Choroid plexus epithelial cell (primary cell): ENCODE data around the gene DERL3.

ENCODE experiments used
- DNase-seq: peaks from one replicate; pipeline ENCODE4 v3.0.0-alpha.2; 2010; ENCODE audit warnings: low read depth
- H3K4me3 ChIP-seq: 2 replicates; pipeline ENCODE4 v1.5.1; 2011; ENCODE audit warnings: low read depth, mild to moderate bottlenecking, control low read depth, low read length, moderate library complexity
- TF ChIP-seq, protein P1 (sequence below): conservative IDR thresholded peaks from 2 replicates; pipeline ENCODE4 v1.5.1; 2011; ENCODE audit warnings: low read depth, mild to moderate bottlenecking, control low read depth, inconsistent platforms, low read length, moderate library complexity

The DERL3 gene

DNA sequence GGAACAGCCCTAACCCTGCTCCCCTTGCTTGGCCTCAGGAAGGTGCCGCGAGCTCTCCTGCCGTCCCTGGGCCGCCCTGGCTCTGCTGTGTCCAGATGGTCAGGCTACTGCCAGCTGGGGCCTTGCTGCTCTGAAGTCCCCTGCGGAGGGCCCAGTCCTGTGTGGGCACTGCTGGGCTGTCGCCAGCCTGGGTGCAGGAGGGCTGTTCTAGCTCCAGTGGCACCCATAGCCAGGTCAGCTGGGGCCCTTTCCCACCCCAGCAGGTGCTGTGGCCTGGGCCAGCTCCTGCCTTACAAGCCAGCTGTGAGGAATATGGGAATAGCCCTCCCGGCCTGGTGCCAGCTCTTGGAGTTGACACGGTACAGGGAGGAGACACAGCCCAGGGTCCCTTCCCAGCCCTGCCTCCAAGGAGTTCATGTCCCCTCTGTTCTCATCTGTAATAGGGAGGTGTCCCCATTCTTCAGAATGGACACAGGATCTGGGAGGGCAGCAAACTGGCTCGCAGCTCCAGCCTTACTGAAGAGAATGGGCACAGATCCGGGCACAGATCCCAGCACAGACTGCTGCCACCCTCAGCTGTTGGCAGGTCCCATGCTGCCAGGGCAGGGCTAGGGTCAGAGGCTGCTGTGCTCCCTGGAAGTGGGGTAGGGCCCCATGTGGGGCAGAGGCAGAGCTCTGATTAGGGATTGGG is 3.9 kb downstream of the DERL3 start:
- no peak overlapping the region for H3K4me3 ChIP-seq
- TF ChIP-seq, protein P1, sequence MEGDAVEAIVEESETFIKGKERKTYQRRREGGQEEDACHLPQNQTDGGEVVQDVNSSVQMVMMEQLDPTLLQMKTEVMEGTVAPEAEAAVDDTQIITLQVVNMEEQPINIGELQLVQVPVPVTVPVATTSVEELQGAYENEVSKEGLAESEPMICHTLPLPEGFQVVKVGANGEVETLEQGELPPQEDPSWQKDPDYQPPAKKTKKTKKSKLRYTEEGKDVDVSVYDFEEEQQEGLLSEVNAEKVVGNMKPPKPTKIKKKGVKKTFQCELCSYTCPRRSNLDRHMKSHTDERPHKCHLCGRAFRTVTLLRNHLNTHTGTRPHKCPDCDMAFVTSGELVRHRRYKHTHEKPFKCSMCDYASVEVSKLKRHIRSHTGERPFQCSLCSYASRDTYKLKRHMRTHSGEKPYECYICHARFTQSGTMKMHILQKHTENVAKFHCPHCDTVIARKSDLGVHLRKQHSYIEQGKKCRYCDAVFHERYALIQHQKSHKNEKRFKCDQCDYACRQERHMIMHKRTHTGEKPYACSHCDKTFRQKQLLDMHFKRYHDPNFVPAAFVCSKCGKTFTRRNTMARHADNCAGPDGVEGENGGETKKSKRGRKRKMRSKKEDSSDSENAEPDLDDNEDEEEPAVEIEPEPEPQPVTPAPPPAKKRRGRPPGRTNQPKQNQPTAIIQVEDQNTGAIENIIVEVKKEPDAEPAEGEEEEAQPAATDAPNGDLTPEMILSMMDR = no peak
- DNase-seq = no peak

DNA sequence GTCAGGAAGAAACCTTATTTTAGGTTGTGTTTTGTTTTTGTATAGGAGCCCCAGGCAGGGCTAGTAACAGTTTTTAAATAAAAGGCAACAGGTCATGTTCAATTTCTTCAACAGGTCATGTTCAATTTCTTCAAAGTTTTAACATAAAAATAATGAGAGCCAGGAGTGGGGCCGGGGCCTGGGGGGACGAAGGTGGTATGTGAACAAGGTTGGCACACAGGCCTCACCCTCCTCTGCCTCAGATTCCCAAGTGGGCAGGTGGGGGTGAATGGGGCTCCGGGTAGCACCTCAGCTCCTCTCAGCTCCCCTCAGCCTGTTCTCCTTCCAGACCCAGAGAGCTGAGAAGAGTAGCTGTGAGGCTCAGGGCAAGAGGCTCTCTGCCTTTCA is 4.4 kb downstream of the DERL3 start:
- TF ChIP-seq, protein P1 = no peak
- H3K4me3 ChIP-seq = no peak overlapping the region
- DNase-seq = no peak

DNA sequence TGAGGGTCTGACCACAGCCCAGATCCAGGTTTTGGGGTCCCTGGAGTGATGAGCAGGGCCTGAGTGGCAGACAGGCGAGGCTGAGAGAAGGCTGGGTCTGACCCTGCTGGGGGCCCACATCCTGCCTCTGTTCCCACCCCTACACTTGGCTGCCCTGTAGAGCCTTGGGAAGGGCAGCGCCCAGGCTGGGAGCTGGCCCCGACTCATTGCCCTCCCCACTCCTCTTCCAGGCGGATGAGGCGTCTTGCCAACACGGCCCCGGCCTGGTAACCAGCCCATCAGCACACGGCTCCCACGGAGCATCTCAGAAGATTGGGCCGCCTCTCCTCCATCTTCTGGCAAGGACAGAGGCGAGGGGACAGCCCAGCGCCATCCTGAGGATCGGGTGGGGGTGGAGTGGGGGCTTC is 4.9 kb downstream of the DERL3 start:
- TF ChIP-seq, protein P1 = no peak
- no peak overlapping the region for H3K4me3 ChIP-seq
- DNase-seq = no peak

DNA sequence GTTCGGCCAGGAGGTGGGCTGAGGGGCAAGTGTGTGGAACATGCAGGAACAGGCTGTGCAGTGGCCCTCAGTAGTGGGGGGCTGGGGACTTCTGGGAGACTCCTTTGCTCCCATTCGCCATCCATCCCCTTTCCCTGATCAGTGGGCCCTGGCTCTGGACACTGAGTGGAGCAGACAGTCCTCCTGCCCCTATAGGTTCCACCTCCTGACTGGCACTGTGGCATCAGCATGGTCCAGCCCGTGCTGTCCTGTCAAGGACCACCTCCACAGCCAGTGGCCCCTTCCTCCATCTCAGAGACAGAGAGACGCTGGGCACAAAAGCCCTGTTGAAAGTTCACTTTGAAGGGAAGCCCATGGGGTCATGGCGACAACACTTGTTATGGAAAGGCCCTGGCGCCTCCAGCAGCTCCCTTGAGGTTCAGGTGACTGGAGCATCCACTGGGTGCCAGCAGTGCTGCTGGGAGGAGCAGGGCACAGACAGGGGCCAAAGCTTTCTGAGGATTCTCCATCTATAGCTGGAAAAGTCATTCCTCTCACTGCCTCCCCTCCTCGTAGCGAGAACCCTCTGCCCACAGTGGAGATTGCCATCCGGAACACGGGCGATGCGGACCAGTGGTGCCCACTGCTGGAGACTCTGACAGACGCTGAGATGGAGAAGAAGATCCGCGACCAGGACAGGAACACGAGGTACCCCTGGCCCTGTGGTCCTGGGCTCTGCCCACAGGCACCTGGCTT is 5.6 kb downstream of the DERL3 start:
- TF ChIP-seq, protein P1 = no peak
- DNase-seq = no peak
- H3K4me3 ChIP-seq = no peak overlapping the region

DNA sequence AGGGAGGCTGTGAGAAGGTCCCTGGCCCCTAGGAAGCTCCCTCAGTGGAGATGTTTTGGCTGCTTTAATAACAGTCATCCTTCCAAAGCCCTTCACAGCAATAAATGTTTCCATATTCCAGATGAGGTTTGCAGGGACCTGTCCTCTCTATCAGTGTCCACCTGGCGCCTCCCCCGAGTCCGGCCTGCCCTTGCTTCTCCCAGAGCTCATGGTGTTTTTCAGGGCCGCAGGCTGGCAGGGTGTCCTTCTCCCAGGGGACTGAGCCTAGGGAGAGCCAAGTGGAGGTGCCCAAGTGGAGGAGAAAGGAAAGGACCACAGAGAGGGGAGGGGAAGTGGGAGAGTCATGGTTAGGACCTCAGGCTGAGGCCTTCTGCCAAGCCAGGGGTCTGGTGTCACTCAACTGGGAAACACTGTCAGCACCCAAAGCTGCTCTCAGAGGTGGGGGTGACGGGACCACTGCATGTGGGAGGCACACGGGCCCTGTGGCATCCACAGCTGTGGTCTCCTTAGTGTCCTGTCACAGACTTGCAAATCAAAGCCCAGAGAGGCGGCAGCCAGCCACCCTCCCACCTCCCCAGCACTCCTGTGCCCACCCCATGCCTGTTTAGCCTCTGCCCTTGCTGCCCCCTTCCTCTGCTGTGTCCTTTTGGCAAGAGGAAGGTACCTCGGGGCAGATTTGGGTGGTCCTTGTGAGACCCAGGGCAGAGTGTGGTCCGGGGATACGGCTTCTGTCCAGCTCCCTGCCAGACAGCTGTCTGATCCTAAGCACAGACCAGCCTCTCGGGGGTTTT is 6.4 kb downstream of the DERL3 start:
- no peak overlapping the region for H3K4me3 ChIP-seq
- TF ChIP-seq, protein P1 = no peak
- no peak for DNase-seq

DNA sequence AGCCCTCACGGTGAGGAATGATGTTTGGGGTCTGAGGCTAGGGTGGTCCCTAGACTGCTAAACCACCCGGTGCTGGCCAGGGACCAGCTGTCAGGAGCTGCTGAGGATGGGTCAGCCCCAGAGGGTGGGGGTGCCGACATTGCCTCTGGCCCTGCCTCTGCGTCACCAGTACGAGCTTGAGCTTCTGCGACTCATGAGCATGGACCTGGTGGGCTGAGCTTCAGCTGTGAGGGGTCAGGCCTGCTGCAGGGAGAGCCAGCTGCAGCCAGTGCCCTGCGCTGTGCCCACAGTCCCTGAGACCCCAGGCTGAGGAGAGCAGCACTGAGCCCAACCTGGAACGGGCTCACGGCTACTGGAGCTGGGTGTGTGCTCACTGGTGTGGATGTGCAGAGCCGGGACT is 7.0 kb downstream of the DERL3 start:
- TF ChIP-seq, protein P1 = no peak
- no peak for DNase-seq
- H3K4me3 ChIP-seq = no peak overlapping the region
